T-helper 2 cell (primary cell): ENCODE data around the gene IFNA21.

Source experiments
- DNase-seq, 5 experiments: peaks; one replicate each; pipeline versions ENCODE4 v3.0.0 to v3.0.0-alpha.2; 2012 to 2022

Gene IFNA21

DNA sequence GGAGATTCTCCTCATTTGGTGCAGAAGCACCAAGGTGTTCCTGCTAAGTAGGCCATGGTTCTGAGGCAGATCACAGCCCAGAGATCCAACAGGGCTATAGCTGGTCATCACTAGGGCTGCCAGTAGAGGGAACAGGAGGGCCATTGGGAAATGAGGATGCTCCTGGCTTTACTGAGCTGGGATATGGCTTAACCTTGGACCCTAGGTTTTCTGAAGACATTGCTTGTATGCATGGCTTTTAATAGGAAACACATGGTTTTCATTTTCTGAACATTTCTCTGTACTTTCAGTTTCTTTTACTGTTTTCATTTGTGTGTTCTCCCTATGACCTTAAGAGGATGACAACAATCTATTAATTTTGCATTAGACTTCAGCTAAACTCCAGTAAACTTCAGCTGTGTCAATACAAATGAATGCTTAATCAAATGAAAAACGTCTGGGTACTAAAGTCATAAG lies 25.0 kb downstream of the IFNA21 start, which contains the start of gene IFNW1:
Gene IFNW1 (minus strand): TSS at position 406 of the 456 bp plus-strand sequence. CDS start 262 bp downstream, at position 144.
- peak in 1 of 5 experiments; percentile 11 for DNase-seq

DNA sequence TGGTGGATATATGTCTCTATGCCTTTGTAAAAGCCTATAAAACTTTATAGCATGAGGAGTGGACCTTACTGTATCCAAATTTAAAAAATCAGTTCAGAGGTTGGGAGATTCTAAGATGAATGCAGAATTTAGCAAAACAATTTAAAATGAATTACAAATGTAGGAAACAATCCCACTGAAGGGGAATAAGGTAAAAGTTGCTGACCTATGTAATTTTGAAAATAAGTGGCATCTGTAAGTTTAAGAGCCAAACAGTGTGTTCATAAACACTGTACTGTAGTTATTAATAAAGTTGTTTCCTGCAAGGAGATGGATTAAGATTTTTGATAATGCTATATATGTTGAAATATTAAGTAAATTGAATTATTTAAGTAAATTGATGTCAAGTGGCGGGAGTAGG lies 29.4 kb downstream of the IFNA21 start:
- no peak for DNase-seq

DNA sequence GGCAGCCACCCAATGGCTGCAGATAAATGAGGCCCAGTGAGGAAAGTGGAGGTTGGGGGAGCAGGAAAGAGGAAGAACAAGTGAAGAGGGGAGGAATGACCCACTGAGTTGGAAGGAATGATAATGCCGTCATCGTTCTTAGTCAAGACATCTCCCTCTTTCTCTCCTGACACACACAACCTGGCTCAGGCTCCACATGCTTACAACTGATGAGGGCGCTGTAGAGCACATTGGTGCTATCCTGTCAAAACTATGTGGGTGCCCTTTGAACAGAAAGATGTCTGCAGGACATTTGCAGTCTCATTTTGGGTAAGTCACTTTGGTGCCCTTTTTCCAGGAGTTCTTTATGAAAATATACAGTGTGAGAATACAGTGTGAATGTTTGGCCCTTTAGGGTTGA lies 30.7 kb downstream of the IFNA21 start:
- no peak for DNase-seq

DNA sequence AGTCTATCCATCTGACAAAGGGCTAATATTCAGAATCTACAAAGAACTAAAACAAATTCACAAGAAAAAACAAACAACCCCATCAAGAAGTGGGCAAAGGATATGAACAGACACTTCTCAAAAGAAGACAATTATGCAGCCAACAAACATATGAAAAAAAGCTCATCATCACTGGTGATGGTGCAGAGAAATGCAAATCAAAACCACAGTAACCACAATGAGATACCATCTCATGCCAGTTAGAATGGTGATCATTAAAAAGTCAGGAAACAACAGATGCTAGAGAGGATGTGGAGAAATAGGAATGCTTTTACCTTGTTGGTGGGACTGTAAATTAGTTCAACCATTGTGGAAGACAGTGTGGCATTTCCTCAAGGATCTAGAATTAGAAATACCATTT lies 38.3 kb downstream of the IFNA21 start:
- peak in 1 of 5 experiments; percentile 72 for DNase-seq

DNA sequence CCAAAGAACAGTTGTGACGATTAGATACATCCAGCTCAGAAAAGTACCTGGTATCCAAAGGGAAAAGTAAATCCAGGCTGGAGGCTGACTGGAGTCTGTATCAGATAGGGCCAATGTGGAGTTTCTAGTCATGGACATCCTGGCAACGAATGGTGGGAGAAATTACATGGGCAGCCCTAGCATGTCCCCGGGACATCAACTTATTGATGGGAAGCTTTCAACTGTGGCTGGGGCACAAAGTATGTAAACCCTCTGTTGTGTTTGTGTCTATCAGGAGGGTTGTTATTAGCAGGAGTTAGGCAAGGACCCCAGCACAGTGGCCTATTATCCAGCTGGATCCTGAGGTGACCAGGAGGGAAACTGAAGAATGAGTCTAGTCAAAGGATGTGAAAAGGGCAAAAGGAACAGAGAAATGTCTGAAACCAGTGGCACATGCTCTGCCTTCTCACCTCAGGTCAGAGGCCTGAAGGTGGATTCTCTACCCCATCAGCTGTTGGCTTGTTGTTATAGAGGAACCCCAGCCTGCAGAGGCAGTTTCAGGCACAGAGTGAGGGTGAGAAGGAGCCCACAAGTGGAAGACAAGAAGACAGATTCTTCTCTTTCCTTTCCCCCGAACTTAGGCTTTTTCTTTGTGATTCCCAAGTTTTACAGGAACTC lies 44.7 kb downstream of the IFNA21 start:
- no peak for DNase-seq

DNA sequence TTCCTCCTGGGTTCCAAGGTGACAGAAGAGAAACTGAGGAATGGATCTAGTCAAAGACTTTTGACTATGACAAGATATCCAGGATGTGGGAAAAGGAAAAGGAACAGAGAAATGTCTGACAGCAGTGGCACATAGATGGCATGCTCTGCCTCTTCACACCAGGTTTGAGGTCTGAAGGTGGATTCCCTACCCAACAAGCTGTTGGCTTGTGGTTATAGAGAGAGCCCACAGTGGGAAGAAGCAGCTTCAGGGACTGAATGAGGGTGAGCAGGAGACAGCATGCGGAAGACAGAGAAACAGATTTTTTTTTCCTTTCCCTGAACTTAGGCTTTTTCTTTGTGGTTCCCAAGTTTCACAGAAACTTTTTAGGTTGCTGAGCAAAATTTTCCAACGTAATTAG lies 45.4 kb downstream of the IFNA21 start:
- no peak for DNase-seq

DNA sequence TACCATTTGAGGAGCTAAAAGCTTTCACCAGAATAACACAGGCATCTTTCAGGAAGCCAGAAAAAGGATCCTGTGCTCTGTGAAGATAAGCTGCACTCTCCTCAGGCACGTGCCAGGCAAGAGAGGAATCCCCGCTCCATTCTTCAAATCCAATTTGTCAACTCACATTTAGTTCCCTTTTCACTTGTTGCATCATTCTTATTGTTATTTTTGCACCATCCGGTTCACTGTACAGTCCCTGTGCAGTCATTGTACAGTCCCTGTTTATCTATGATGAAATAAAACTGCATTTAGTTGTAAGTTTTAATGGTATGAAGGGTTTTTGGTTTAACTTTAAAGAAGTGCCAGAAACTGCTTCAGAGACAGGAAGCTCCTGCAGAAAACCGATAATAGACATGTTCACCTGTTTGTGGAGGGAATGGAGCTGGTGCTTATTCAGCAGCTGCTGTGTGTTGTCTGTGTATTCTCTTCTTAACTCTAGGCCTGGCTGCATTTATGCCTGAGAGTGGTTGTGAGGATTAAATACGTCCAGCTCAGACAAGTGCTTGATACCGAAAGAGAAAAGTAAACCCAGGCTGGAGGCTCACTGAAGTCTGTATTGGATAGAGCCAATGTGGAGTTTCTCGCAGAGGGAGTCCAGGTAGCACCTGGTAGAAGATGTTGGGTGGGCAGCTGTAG lies 47.2 kb downstream of the IFNA21 start:
- DNase-seq, result no peak
